ENCODE data around the gene RCSD1. TPM values are rescaled to one million over a fixed set of nuclear protein-coding genes. Genes with fewer than 3 reads are reported as not detected.
A peak's percentile ranks its signal among the peaks of the same experiment; 100 is the strongest.

The RCSD1 gene
- total and polyA plus RNA-seq, 2 of the 13 experiments (the other 11 are each of a cell fraction or from before 2014, with no cell fraction given) = not detected

GRCh38 chr1:167714439-167715156 is 84.6 kb downstream of the RCSD1 start (continued):
- no peak for TF ChIP-seq RNF219 (CRISPR knock-in tag; IDR thresholded peaks at IDR 0.05)
- TF ChIP-seq, protein P1, sequence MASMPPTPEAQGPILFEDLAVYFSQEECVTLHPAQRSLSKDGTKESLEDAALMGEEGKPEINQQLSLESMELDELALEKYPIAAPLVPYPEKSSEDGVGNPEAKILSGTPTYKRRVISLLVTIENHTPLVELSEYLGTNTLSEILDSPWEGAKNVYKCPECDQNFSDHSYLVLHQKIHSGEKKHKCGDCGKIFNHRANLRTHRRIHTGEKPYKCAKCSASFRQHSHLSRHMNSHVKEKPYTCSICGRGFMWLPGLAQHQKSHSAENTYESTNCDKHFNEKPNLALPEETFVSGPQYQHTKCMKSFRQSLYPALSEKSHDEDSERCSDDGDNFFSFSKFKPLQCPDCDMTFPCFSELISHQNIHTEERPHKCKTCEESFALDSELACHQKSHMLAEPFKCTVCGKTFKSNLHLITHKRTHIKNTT (CRISPR knock-in tag; IDR thresholded peaks at IDR 0.05) = peak; percentile 97; the same call in 1 of the 2 replicates
- TF ChIP-seq SNAI1 (CRISPR knock-in tag; IDR thresholded peaks at IDR 0.05; ENCODE audit: borderline replicate concordance) = no peak; the same call in 1 of the 2 replicates
- TF ChIP-seq ZNF337 (CRISPR knock-in tag; IDR thresholded peaks at IDR 0.05; ENCODE audit: borderline replicate concordance, low read depth) = peak; percentile 63; the same call in 1 of the 2 replicates
- TF ChIP-seq ZNF414 (CRISPR knock-in tag; IDR thresholded peaks at IDR 0.05) = 0 out of 2 replicates have a peak, but pooled peaks have one; percentile 57
- TF ChIP-seq, protein P2, sequence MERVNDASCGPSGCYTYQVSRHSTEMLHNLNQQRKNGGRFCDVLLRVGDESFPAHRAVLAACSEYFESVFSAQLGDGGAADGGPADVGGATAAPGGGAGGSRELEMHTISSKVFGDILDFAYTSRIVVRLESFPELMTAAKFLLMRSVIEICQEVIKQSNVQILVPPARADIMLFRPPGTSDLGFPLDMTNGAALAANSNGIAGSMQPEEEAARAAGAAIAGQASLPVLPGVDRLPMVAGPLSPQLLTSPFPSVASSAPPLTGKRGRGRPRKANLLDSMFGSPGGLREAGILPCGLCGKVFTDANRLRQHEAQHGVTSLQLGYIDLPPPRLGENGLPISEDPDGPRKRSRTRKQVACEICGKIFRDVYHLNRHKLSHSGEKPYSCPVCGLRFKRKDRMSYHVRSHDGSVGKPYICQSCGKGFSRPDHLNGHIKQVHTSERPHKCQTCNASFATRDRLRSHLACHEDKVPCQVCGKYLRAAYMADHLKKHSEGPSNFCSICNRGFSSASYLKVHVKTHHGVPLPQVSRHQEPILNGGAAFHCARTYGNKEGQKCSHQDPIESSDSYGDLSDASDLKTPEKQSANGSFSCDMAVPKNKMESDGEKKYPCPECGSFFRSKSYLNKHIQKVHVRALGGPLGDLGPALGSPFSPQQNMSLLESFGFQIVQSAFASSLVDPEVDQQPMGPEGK (CRISPR knock-in tag; IDR thresholded peaks at IDR 0.05) = peak; percentile 36; the same call in 1 of the 2 replicates
- peak; percentile 64; the same call in 1 of the 2 replicates for TF ChIP-seq NFKB2 (CRISPR knock-in tag; IDR thresholded peaks at IDR 0.05; ENCODE audit: borderline replicate concordance)
- no peak for TF ChIP-seq HNRNPL (IDR thresholded peaks at IDR 0.05; ENCODE audit: low read depth, low read length)
- no peak for TF ChIP-seq SATB2 (CRISPR knock-in tag; IDR thresholded peaks at IDR 0.05)
- no peak for TF ChIP-seq ZNF3 (CRISPR knock-in tag; IDR thresholded peaks at IDR 0.05)
- TF ChIP-seq RXRA (CRISPR knock-in tag; IDR thresholded peaks at IDR 0.05) = peak; percentile 89
- no peak for TF ChIP-seq FOXP1 (IDR thresholded peaks at IDR 0.05)
- TF ChIP-seq FOXP1 (CRISPR knock-in tag; IDR thresholded peaks at IDR 0.05) = peak; percentile 35; the same call in 1 of the 2 replicates
- no peak for TF ChIP-seq ZNF383 (CRISPR knock-in tag; IDR thresholded peaks at IDR 0.05; ENCODE audit: borderline replicate concordance)
- no peak for TF ChIP-seq KDM4B (CRISPR knock-in tag; IDR thresholded peaks at IDR 0.05)
- TF ChIP-seq ZNF343 (CRISPR knock-in tag; IDR thresholded peaks at IDR 0.05) = peak; percentile 59; the same call in 1 of the 2 replicates
- TF ChIP-seq E2F1 (CRISPR knock-in tag; IDR thresholded peaks at IDR 0.05) = peak; percentile 58; the same call in 1 of the 2 replicates
- TF ChIP-seq, protein P3, sequence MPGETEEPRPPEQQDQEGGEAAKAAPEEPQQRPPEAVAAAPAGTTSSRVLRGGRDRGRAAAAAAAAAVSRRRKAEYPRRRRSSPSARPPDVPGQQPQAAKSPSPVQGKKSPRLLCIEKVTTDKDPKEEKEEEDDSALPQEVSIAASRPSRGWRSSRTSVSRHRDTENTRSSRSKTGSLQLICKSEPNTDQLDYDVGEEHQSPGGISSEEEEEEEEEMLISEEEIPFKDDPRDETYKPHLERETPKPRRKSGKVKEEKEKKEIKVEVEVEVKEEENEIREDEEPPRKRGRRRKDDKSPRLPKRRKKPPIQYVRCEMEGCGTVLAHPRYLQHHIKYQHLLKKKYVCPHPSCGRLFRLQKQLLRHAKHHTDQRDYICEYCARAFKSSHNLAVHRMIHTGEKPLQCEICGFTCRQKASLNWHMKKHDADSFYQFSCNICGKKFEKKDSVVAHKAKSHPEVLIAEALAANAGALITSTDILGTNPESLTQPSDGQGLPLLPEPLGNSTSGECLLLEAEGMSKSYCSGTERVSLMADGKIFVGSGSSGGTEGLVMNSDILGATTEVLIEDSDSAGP (CRISPR knock-in tag; IDR thresholded peaks at IDR 0.05; ENCODE audit: borderline replicate concordance) = peak; percentile 81
- no peak for TF ChIP-seq KDM6A (CRISPR knock-in tag; IDR thresholded peaks at IDR 0.05; ENCODE audit: low read depth)
- TF ChIP-seq MEIS2 (CRISPR knock-in tag; IDR thresholded peaks at IDR 0.05) = peak; percentile 56; the same call in 1 of the 2 replicates
